Mammary epithelial cell (primary cell): Measurements from ENCODE around the gene SHANK1.

Experiments
- EZH2 ChIP-seq: IDR thresholded peaks from 2 replicates; pipeline ENCODE4 v1.6.1; 2012; ENCODE audit warnings: low read length, inconsistent platforms, borderline replicate concordance
- TF ChIP-seq, protein P1 (sequence below), 2 donors: IDR thresholded peaks in 1 of 2; conservative IDR thresholded peaks in 1 of 2; 2 replicates each; pipeline ENCODE4 v1.5.1; 2011 to 2012; ENCODE audit warnings: inconsistent platforms in 2 of 2, low read length in 2 of 2, mild to moderate bottlenecking in 2 of 2, control low read depth in 1 of 2, low read depth in 1 of 2; ENCODE audit not compliant: insufficient read depth in 1 of 2; ENCODE audit errors: extremely low read depth in 1 of 2

DNA sequence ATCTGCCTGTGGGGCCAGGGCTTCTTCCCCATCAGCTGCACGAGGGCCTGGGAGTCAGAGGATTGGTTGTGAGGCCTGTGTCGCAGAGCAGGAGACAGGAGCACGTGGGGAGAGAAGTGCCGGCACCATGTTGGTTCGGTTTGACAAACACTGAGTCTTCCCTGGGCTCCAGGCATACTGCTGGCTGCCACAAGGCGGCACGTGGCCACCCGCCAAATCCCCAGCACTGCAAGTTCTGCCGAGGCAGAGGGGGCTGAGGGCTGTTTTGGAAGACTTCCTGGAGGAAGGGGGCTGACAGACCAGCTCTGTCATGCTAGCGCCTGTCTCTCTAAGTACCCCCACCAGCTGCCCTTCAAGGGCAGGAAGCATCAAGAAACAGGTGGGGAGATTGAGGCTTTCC lies 9.5 kb downstream of the SHANK1 start:
- TF ChIP-seq, protein P1, sequence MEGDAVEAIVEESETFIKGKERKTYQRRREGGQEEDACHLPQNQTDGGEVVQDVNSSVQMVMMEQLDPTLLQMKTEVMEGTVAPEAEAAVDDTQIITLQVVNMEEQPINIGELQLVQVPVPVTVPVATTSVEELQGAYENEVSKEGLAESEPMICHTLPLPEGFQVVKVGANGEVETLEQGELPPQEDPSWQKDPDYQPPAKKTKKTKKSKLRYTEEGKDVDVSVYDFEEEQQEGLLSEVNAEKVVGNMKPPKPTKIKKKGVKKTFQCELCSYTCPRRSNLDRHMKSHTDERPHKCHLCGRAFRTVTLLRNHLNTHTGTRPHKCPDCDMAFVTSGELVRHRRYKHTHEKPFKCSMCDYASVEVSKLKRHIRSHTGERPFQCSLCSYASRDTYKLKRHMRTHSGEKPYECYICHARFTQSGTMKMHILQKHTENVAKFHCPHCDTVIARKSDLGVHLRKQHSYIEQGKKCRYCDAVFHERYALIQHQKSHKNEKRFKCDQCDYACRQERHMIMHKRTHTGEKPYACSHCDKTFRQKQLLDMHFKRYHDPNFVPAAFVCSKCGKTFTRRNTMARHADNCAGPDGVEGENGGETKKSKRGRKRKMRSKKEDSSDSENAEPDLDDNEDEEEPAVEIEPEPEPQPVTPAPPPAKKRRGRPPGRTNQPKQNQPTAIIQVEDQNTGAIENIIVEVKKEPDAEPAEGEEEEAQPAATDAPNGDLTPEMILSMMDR (conservative IDR thresholded peaks at IDR 0.05 in 1 of 2, IDR thresholded peaks at IDR 0.05 in 1 of 2; ENCODE audit: extremely low read depth in 1 of 2, insufficient read depth in 1 of 2, low read depth in 1 of 2, low read length in 2 of 2), result no peak
- no peak for TF ChIP-seq EZH2
